ENCODE results near the gene CDC45. TPM values are rescaled to one million over a fixed set of nuclear protein-coding genes. Genes with fewer than 3 reads are reported as not detected.
A peak's percentile ranks its signal among the peaks of the same experiment; 100 is the strongest.

The CDC45 gene
- total RNA-seq, 4 donors from 2014 or later, result 3.4 to 16.7 (median 9.1) TPM

DNA sequence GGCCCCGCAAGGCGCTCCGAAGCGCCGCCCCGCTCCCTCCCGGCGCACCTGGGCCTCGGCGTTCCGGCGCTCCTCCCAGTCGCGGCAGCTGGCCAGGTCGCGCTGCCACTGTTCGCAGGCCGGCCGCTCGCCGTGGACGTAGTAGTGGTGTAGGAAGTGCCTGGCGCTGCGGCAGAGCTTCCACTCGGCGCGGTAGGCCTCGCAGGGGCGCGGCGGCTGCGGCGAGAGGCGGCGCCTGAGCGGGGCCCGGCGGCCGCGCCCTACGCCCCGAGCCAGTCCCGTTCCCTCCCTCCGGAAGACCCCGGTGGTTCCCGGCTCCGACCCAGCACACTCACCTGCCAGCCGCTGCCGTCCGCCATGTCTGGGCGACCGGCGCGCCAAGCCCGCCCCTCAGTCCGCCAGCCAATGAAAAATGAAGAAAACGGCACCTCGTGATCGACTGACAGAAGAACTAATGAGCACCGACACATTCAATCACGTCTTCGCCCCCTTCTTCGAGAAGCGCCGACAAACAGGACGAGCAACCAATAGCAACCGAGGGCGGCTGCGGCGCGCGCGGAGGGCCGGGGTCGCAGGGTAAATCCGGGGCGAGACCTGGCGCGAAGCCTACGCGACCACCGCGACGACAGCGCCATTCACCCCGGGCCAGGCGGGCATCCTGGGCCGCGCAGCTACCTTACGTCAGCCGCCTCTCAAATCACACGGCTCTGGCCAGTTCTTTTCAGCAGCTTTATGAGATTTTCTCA, 32.2 kb upstream of the CDC45 start, which contains the start of gene C22orf39:
C22orf39 (minus strand) TSS at position 382 of the 746 bp plus-strand sequence; CDS start at position 359, 23 bp downstream.
- peak within 1 kb of the TSS; percentile 93 to 98 (median 95) for H3K27ac ChIP-seq
- peaks cover 0 to 54% (median 4%) of the 10 kb centered on the region in 3 donors for H3K36me3 ChIP-seq
- H3K27me3 ChIP-seq, result no peaks in the 10 kb centered on the region
- intact Hi-C loops (cut with DNase I), result no loop called here
- no peaks in the 10 kb centered on the region for H3K9me3 ChIP-seq
- TF ChIP-seq POLR2A (IDR thresholded peaks at IDR 0.05), result peak in 3 of 4 donors; percentile 55 to 90 (median 87)
- TF ChIP-seq, protein P1, sequence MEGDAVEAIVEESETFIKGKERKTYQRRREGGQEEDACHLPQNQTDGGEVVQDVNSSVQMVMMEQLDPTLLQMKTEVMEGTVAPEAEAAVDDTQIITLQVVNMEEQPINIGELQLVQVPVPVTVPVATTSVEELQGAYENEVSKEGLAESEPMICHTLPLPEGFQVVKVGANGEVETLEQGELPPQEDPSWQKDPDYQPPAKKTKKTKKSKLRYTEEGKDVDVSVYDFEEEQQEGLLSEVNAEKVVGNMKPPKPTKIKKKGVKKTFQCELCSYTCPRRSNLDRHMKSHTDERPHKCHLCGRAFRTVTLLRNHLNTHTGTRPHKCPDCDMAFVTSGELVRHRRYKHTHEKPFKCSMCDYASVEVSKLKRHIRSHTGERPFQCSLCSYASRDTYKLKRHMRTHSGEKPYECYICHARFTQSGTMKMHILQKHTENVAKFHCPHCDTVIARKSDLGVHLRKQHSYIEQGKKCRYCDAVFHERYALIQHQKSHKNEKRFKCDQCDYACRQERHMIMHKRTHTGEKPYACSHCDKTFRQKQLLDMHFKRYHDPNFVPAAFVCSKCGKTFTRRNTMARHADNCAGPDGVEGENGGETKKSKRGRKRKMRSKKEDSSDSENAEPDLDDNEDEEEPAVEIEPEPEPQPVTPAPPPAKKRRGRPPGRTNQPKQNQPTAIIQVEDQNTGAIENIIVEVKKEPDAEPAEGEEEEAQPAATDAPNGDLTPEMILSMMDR (IDR thresholded peaks at IDR 0.05), result peak in 1 of 6 experiments; percentile 5
- H3K4me3 ChIP-seq, result peak within 1 kb of the TSS; percentile 66 to 89 (median 83)
- DNase-seq, result peak; percentile 46
- 2% methylated on average over 16 of the region's 92 CpGs; no CpG with 5 or more reads in 1 of the 2 donors for WGBS, 2 donors
- H3K4me1 ChIP-seq, result peaks cover 21 to 38% (median 22%) of the 10 kb centered on the region in 3 donors

DNA sequence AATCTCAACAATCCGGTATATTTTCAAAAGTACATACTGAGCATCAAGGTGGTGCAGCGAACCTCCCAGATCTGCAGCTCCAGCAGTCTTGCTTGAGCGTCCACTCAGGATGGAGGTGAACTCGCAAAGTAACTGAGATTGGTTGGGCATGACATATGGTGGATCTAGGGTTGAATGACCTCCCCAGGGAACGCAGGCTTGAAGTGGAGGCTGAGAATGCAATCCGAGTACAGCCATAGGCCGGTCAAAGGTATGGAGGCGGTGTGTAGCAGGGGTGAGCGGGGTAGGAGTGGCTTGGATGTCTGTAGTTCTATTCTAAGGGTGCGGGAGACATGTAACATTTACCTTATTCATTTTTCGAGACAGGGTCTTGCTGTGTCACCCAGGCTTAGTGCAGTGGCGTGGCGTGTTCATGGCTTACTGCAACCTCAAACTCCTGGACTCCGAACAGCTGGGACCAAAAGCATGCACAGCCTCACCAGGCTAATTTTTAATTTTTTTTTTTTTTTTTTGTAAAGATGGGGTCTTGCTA, 31.6 kb upstream of the CDC45 start:
- intact Hi-C loops (cut with DNase I), result no loop called here
- Histone ChIP-seq H3K4me1 (peaks cover 21 to 38% (median 22%) of the 10 kb centered on the region in 3 donors), H3K36me3 (peaks cover under 1 to 54% (median 4%) of the 10 kb centered on the region in 3 donors), H3K4me3 (peak overlapping the region; percentile 66 to 89 (median 83)), H3K27me3 (no peaks in the 10 kb centered on the region), H3K9me3 (no peaks in the 10 kb centered on the region), H3K27ac (peak overlapping the region; percentile 93 to 98 (median 95))
- TF ChIP-seq, protein P1 (IDR thresholded peaks at IDR 0.05), result no peak
- no peak for TF ChIP-seq POLR2A (IDR thresholded peaks at IDR 0.05)
- no peak for DNase-seq
- WGBS, 2 donors, result 6 to 15% methylated on average over 13 to 14 of the region's 14 CpGs

DNA sequence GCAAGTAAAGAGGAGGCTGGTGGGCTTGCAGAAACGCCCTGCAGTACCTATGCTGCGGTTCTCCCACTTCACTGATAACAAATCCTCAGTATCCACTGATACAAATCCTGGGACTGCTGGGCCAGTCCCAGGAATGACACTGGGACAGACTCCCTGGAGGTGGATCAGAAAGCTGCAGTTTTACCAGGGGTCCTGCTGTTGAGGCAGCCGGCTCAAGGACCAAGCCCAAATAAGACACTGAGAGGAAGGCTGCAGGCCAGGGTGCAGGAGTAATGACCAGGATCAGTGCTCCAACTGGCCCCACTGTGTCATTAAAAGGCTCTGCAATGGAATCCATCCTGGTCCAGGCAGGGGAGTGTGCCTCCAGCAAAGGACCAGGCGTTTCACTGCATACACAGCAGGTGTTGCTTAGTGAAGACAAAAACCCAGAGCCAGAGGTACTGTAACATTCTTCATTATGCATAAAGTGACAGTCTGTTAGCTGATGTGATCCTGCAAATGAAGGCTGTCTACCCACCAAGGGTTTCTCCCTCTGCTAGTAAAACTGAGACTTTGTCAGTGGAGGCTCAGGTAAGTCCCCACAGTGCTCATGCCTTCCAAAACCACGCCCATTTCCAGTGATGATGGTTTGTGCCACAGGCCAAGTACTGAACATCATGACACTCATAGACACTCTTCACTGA, 30.8 kb upstream of the CDC45 start:
- Histone ChIP-seq H3K9me3 (no peaks in the 10 kb centered on the region), H3K36me3 (peaks cover 6 to 54% (median 10%) of the 10 kb centered on the region in 3 donors), H3K4me1 (peaks cover 21 to 38% (median 22%) of the 10 kb centered on the region in 3 donors), H3K27me3 (no peaks in the 10 kb centered on the region), H3K27ac (peak overlapping the region in 2 of 4 donors; percentile 95 to 98), H3K4me3 (peak overlapping the region in 1 of 4 donors; percentile 89)
- TF ChIP-seq, protein P1 (IDR thresholded peaks at IDR 0.05), result no peak
- no peak for TF ChIP-seq POLR2A (IDR thresholded peaks at IDR 0.05)
- intact Hi-C loops (cut with DNase I), result no loop called here
- 34 to 69% methylated on average over 2 to 3 of the region's 5 CpGs for WGBS, 2 donors
- DNase-seq, result no peak

DNA sequence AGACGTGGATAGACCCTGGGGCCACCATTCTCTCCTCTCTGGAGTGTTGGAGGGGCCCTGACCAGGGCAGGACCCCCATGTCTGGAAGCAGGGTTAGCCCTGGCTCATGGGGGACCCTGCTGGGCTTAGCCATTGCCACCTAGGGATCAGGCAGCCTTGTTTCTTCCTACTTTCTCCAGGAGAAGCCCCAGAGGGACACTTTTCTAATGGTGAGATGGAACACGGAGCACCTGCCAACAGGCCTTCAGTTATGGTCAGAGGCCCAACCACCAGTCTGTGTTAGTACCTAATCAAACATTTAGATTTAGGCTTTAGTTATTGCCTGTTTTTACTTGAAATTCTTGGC, 30.3 kb upstream of the CDC45 start:
- TF ChIP-seq, protein P1 (IDR thresholded peaks at IDR 0.05), result no peak
- no peak for TF ChIP-seq POLR2A (IDR thresholded peaks at IDR 0.05)
- Histone ChIP-seq H3K36me3 (peaks cover 11 to 54% (median 12%) of the 10 kb centered on the region in 3 donors), H3K27ac (no peak overlapping the region), H3K9me3 (no peaks in the 10 kb centered on the region), H3K4me1 (peaks cover 21 to 38% (median 22%) of the 10 kb centered on the region in 3 donors), H3K27me3 (no peaks in the 10 kb centered on the region), H3K4me3 (no peak overlapping the region)
- DNase-seq, result no peak
- 75% methylated on average over 2 of the region's 2 CpGs; no CpG with 5 or more reads in 1 of the 2 donors for WGBS, 2 donors
- intact Hi-C loops (cut with DNase I), result no loop called here
